SK-N-SH (cell line): ENCODE measurements around the gene C16orf54. TPM values are rescaled to one million over a fixed set of nuclear protein-coding genes. Genes with fewer than 3 reads are reported as not detected.
"Not testable (repeated sequence)": the region's sequence is repeated elsewhere in the genome, so short reads cannot be mapped to it uniquely, and the experiment has no call there.

Source experiments
- CTCF ChIA-PET: fragments of 300-600, 350-600 bp; formaldehyde crosslinking; extraction: SDS; loops from one replicate; lab custom pipeline; 2021; lab: Yijun Ruan, JAX
- POLR2A ChIA-PET: fragments of 350-600 bp; sonication (Branson Sonifier 250); formaldehyde crosslinking; extraction: SDS; loops from one replicate; lab custom pipeline; 2020; ENCODE audit warnings: antibody characterized with exemption, inconsistent platforms; lab: Yijun Ruan, JAX
- DNase-seq: peaks from one replicate; pipeline ENCODE4 v3.0.0; 2012
- H2AFZ ChIP-seq: fragments of 200-600 bp; sonication (generic); 2 replicates; pipeline ENCODE4 v1.8.1; 2016; ENCODE audit warnings: antibody characterized with exemption, mild to moderate bottlenecking, low read depth
- H3F3A ChIP-seq: fragments of 200-600 bp; sonication (generic); replicated peaks from 2 replicates; pipeline ENCODE3; 2016; ENCODE audit warnings: antibody characterized with exemption, mild to moderate bottlenecking; ENCODE audit not compliant: insufficient read depth
- H3K27ac ChIP-seq, 2 experiments: fragments of 200-500 bp in 1 of 2; fragments of 200-600 bp in 1 of 2; sonication (Bioruptor generic) in 1 of 2; sonication (generic), shearing (Covaris generic) in 1 of 2; 2 replicates each; pipeline versions ENCODE4 v1.5.1 to v1.6.1; 2014 to 2016; ENCODE audit warnings: low read depth in 2 of 2, inconsistent platforms in 1 of 2, low read length in 1 of 2, mild to moderate bottlenecking in 1 of 2, mixed read lengths in 1 of 2
- H3K27me3 ChIP-seq: fragments of 200-600 bp; sonication (generic), shearing (Covaris generic); 2 replicates; pipeline ENCODE4 v1.6.1; 2016; ENCODE audit warnings: mixed run types; ENCODE audit not compliant: insufficient read depth
- H3K36me3 ChIP-seq, 2 experiments: fragments of 200-500 bp in 1 of 2; fragments of 200-600 bp in 1 of 2; sonication (Bioruptor generic) in 1 of 2; sonication (generic) in 1 of 2; replicated peaks in 1 of 2; 2 replicates each; pipeline versions ENCODE3 to v1.5.1; 2014 to 2016; ENCODE audit warnings: low read length in 1 of 2, mild to moderate bottlenecking in 1 of 2; ENCODE audit not compliant: insufficient read depth in 2 of 2, control insufficient read depth in 1 of 2
- H3K4me1 ChIP-seq, 2 experiments: fragments of 200-500 bp in 1 of 2; fragments of 200-600 bp in 1 of 2; sonication (Bioruptor generic) in 1 of 2; sonication (generic), shearing (Covaris generic) in 1 of 2; 2 replicates each; pipeline versions ENCODE4 v1.5.1 to v1.6.1; 2014 to 2016; ENCODE audit warnings: low read depth in 1 of 2, low read length in 1 of 2, mixed run types in 1 of 2; ENCODE audit not compliant: insufficient read depth in 2 of 2, control insufficient read depth in 1 of 2
- H3K4me2 ChIP-seq: fragments of 200-600 bp; sonication (generic), shearing (Covaris generic); 2 replicates; pipeline ENCODE4 v1.6.1; 2017; ENCODE audit warnings: mixed run types
- H3K4me3 ChIP-seq, 2 experiments: fragments of 200-500 bp in 1 of 2; fragments of 200-600 bp in 1 of 2; sonication (Bioruptor generic) in 1 of 2; sonication (generic), shearing (Covaris generic) in 1 of 2; 2 replicates each; pipeline versions ENCODE4 v1.5.1 to v1.8.1; 2014 to 2016; ENCODE audit warnings: low read depth in 2 of 2, inconsistent platforms in 1 of 2, low read length in 1 of 2, mild to moderate bottlenecking in 1 of 2, mixed read lengths in 1 of 2, moderate library complexity in 1 of 2
- H3K79me2 ChIP-seq: fragments of 200-600 bp; sonication (generic); 2 replicates; pipeline ENCODE4 v1.8.1; 2017; ENCODE audit warnings: mild to moderate bottlenecking; ENCODE audit not compliant: insufficient read depth
- H3K9ac ChIP-seq: fragments of 200-600 bp; sonication (generic); 2 replicates; pipeline ENCODE4 v1.6.1; 2017; ENCODE audit warnings: mixed run types
- H3K9me2 ChIP-seq: fragments of 200-600 bp; sonication (generic); 2 replicates; pipeline ENCODE4 v1.6.1; 2017; ENCODE audit warnings: mixed run types
- H3K9me3 ChIP-seq: fragments of 200-600 bp; sonication (generic); 2 replicates; pipeline ENCODE4 v1.6.1; 2017; ENCODE audit warnings: mixed run types, mild to moderate bottlenecking, moderate library complexity
- H4K20me1 ChIP-seq: fragments of 200-600 bp; sonication (generic); 2 replicates; pipeline ENCODE4 v1.6.1; 2017; ENCODE audit warnings: mild to moderate bottlenecking, mixed run types; ENCODE audit not compliant: insufficient read depth
- FOXJ3 ChIP-seq: sonication (generic); formaldehyde crosslinking; IDR thresholded peaks from 2 replicates; pipeline ENCODE4 v1.5.1; 2020; ENCODE audit warnings: mild to moderate bottlenecking, missing genetic modification reagents
- IRF3 ChIP-seq: fragments of 150-350 bp; IDR thresholded peaks from 2 replicates; pipeline ENCODE4 v1.6.1; 2016; ENCODE audit warnings: mild to moderate bottlenecking, low read depth, low read length
- NFIC ChIP-seq: IDR thresholded peaks from 2 replicates; pipeline ENCODE4 v1.4.0; 2012; ENCODE audit warnings: borderline replicate concordance
- RAD21 ChIP-seq: IDR thresholded peaks from 2 replicates; pipeline ENCODE4 v1.6.1; 2012; ENCODE audit warnings: mild to moderate bottlenecking, low read length
- RCOR1 ChIP-seq: fragments of 150-350 bp; IDR thresholded peaks from 2 replicates; pipeline ENCODE4 v1.6.1; 2017; ENCODE audit warnings: antibody characterized with exemption, low read length
- RXRA ChIP-seq: IDR thresholded peaks from 2 replicates; pipeline ENCODE4 v1.4.0; 2012; ENCODE audit warnings: low read depth, mild to moderate bottlenecking, borderline replicate concordance
- SIN3A ChIP-seq: IDR thresholded peaks from 2 replicates; pipeline ENCODE4 v1.6.1; 2012; ENCODE audit warnings: low read depth, mild to moderate bottlenecking, low read length, moderate library complexity, borderline replicate concordance
- TAF1 ChIP-seq: IDR thresholded peaks from 2 replicates; pipeline ENCODE4 v1.6.1; 2012; ENCODE audit warnings: low read depth, mild to moderate bottlenecking, low read length, moderate library complexity, borderline replicate concordance
- TCF12 ChIP-seq: IDR thresholded peaks from 2 replicates; pipeline ENCODE4 v1.4.0; 2012
- USF1 ChIP-seq: IDR thresholded peaks from 2 replicates; pipeline ENCODE4 v1.4.0; 2012; ENCODE audit warnings: low read depth, borderline replicate concordance
- WGBS: methylation state at CpG from one replicate; pipeline ENCODE4 v1.1.6; 2017; ENCODE audit warnings: low lambda C conversion rate; 5-methylcytosine and 5-hydroxymethylcytosine counted together
- polyA plus RNA-seq, 3 experiments: library from polyadenylated mRNA; depleted of rRNA; stranded (reverse); fragments of >200 nt; gene quantifications; 2 replicates each; pipeline ENCODE4 v1.2.3, GENCODE V29; 2012

Gene C16orf54
- polyA plus RNA-seq, 1 of the 3 experiments (the other 2 are of a cell fraction) = not detected

- TF ChIP-seq TAF1 (no peak), TCF12 (no peak), NFIC (no peak), RXRA (no peak), SIN3A (no peak), RAD21 (no peak), FOXJ3 (CRISPR knock-in tag) (no peak), USF1 (no peak), RCOR1 (no peak), IRF3 (no peak)
- no peaks in the 10 kb centered on the region; the same call in 1 of the 2 replicates for H3K27me3 ChIP-seq
- DNase-seq = no peak
- no peak overlapping the region for H3K4me3 ChIP-seq
- no peaks in the 10 kb centered on the region for H3K9me2 ChIP-seq
- H4K20me1 ChIP-seq = no peaks in the 10 kb centered on the region
- no peaks in the 10 kb centered on the region for H3K79me2 ChIP-seq
- H3K9me3 ChIP-seq = no peaks in the 10 kb centered on the region
- H2AFZ ChIP-seq = no peak overlapping the region
- no peaks in the 10 kb centered on the region for H3K4me1 ChIP-seq
- 79% methylated on average over 2 of the region's 2 CpGs for WGBS
- H3K27ac ChIP-seq = no peak overlapping the region
- no peak overlapping the region for H3K4me2 ChIP-seq
- H3K36me3 ChIP-seq = no peaks in the 10 kb centered on the region
- POLR2A ChIA-PET = no interaction called here
- no peaks in the 10 kb centered on the region for H3F3A ChIP-seq
- H3K9ac ChIP-seq = no peak overlapping the region
- CTCF ChIA-PET = interaction anchor here (1.2 kb wide), 1 partner anchor 9 kb away, joined by 3 read pairs; no protein-coding TSS in a partner anchor
These were observed 38.4 kb upstream of the C16orf54 start for GRCh38 chr16:29784157-29784556.

- H3K27ac ChIP-seq, DNase-seq, H3K4me3 ChIP-seq, H3F3A ChIP-seq, H3K27me3 ChIP-seq, H3K79me2 ChIP-seq, CTCF ChIA-PET, H4K20me1 ChIP-seq, H3K36me3 ChIP-seq, H3K9ac ChIP-seq, H3K9me2 ChIP-seq, H2AFZ ChIP-seq, H3K9me3 ChIP-seq, H3K4me1 ChIP-seq, H3K4me2 ChIP-seq: not testable (repeated sequence)
- POLR2A ChIA-PET = interaction anchor here (0.7 kb wide), 1 partner anchor 23 kb away, joined by 3 read pairs; the partner anchor contains the start of gene MAZ
- 58% methylated on average over 13 of the region's 13 CpGs for WGBS
These were observed 37.5 kb upstream of the C16orf54 start for GRCh38 chr16:29783094-29783953.
